ENCODE results near the gene TBCD. TPM values are rescaled to one million over a fixed set of nuclear protein-coding genes. Genes with fewer than 3 reads are reported as not detected.

TBCD gene
- total RNA-seq, 1 donor from 2014 or later, result 84.8 TPM

GRCh38 chr17:82779541-82779940 is 27.7 kb downstream of the TBCD start:
- no peak for TF ChIP-seq CTCF (IDR thresholded peaks at IDR 0.05)
- peaks cover 29% of the 10 kb centered on the region for H3K36me3 ChIP-seq
- intact Hi-C loops (cut with DNase I), result no loop called here

GRCh38 chr17:82780195-82780594 is 28.3 kb downstream of the TBCD start:
- Histone ChIP-seq H3K9me3 (no peaks in the 10 kb centered on the region), H3K27ac (no peak overlapping the region), H3K27me3 (ENCODE audit: low read depth) (no peaks in the 10 kb centered on the region), H3K36me3 (peaks cover 32% of the 10 kb centered on the region), H3K4me3 (no peak overlapping the region), H3K4me1 (peaks cover 9% of the 10 kb centered on the region)
- no peak for ATAC-seq
- intact Hi-C loops (cut with DNase I), result loop anchor here (10.0 kb wide), 1 partner anchor 135 kb away; no protein-coding TSS in a partner anchor
- DNase-seq, result no peak
- TF ChIP-seq CTCF (IDR thresholded peaks at IDR 0.05), result no peak

More at GRCh38 chr17:82779541-82779940, 27.7 kb downstream of the TBCD start:
- Histone ChIP-seq H3K27ac (no peak overlapping the region), H3K27me3 (ENCODE audit: low read depth) (no peaks in the 10 kb centered on the region), H3K4me1 (peaks cover 16% of the 10 kb centered on the region), H3K4me3 (no peak overlapping the region), H3K9me3 (no peaks in the 10 kb centered on the region)
- no peak for ATAC-seq
- DNase-seq, result no peak

- Histone ChIP-seq H3K36me3 (peaks cover 31% of the 10 kb centered on the region), H3K4me3 (no peak overlapping the region), H3K9me3 (no peaks in the 10 kb centered on the region), H3K4me1 (peaks cover 7% of the 10 kb centered on the region), H3K27ac (no peak overlapping the region), H3K27me3 (ENCODE audit: low read depth) (no peaks in the 10 kb centered on the region)
- no peak for TF ChIP-seq CTCF (IDR thresholded peaks at IDR 0.05)
- peak in 1 of 2 donors; percentile 17 for ATAC-seq
- no peak for DNase-seq
- intact Hi-C loops (cut with DNase I), result loop anchor here (10.0 kb wide), 1 partner anchor 134 kb away; no protein-coding TSS in a partner anchor
These were observed 29.4 kb downstream of the TBCD start for GRCh38 chr17:82780971-82781893.

DNA sequence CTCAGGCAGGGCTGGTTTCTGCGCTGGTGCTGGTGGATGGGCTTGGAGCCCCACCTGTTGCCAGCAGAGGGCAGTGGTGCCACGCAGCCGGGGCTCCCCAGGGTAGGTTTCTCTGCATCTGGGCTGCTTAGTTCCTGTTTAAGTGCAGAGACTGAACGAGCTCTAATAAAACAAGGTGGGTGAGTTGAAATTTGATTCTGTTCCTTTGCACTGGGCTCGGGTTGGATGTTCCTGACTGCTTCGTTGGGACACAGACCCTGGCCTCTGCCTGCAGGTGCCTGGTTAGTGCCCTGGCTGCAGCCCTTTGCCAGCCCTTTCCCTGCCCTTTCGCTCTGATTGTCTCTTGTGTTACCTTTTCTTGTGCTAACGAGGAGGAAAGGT is 30.0 kb downstream of the TBCD start:
- Histone ChIP-seq H3K27ac (peak overlapping the region; percentile 59), H3K27me3 (ENCODE audit: low read depth) (no peaks in the 10 kb centered on the region), H3K36me3 (peaks cover 27% of the 10 kb centered on the region), H3K4me3 (no peak overlapping the region), H3K4me1 (peaks cover 7% of the 10 kb centered on the region), H3K9me3 (no peaks in the 10 kb centered on the region)
- TF ChIP-seq CTCF (IDR thresholded peaks at IDR 0.05), result peak; percentile 98
- ATAC-seq (peak; percentile 96 to 98), DNase-seq (peak; percentile 89)
- intact Hi-C loops (cut with DNase I), result loop anchor here (10.0 kb wide), 1 partner anchor 133 kb away; no protein-coding TSS in a partner anchor

DNA sequence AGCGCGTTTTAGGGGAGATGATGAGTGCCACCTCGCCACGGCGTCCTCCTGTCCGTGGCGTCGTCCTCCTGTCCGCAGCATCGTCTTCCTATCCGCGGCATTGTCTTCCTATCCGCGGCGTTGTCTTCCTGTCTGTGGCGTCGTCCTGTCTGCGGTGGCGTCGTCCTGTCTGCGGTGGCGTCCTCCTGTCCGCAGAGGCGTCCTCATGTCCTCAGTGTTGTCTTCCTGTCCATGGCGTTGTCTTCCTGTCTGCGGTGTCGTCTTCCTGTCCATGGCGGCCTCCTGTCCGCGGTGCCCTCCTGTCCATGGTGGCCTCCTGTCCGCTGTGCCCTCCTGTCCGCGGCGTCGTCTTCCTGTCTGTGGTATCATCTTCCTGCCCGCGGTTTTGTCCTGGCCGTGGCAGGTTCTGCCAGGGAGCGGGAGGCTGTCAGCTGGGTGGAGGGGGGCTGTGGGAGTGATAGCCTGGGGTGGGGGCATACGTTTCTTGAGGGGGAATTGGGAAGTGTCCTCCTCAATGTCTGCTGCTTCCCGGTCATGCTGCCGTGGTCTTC is 30.9 kb downstream of the TBCD start:
- intact Hi-C loops (cut with DNase I), result loop anchor here (10.0 kb wide), 1 partner anchor 132 kb away; no protein-coding TSS in a partner anchor
- peaks cover 7% of the 10 kb centered on the region for H3K4me1 ChIP-seq
- H3K36me3 ChIP-seq, result peaks cover 27% of the 10 kb centered on the region
- H3K4me3 ChIP-seq, result no peak overlapping the region
- H3K9me3 ChIP-seq, result no peaks in the 10 kb centered on the region
- ATAC-seq (peak in 1 of 2 donors; percentile 14), DNase-seq (no peak)
- H3K27ac ChIP-seq, result peak overlapping the region; percentile 59
- H3K27me3 ChIP-seq (ENCODE audit: low read depth), result no peaks in the 10 kb centered on the region
- no peak for TF ChIP-seq CTCF (IDR thresholded peaks at IDR 0.05)

Data from lower lobe of right lung (tissue), 2 donors.